GF-D8 (cell line): ENCODE results near the gene MYO3B.

Source experiments
- DNase-seq: peaks from one replicate; lab custom pipeline; 2025; lab: John Stamatoyannopoulos, UW

Gene MYO3B

GRCh38 chr2:170369228-170369627 is 191.3 kb downstream of the MYO3B start:
- no peak for DNase-seq

DNA sequence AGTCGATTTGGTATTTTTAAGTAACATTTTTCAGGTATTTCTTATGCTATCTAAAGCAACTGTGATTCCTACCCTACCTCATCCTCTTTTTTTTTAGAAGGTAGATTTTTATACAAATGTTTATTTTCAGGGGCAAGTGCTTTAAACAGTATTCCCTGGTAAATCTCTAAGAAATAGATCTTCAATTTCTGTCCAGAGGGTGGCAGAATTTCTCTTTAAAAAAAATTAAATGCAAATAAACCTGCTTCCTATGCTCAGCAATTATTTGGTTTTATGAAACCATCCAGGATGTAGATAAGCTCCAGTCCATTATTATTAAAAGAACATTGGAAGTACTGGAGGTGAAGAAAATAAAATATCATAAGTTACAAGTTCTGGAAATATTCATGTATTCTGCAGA is 191.9 kb downstream of the MYO3B start:
- no peak for DNase-seq

DNA sequence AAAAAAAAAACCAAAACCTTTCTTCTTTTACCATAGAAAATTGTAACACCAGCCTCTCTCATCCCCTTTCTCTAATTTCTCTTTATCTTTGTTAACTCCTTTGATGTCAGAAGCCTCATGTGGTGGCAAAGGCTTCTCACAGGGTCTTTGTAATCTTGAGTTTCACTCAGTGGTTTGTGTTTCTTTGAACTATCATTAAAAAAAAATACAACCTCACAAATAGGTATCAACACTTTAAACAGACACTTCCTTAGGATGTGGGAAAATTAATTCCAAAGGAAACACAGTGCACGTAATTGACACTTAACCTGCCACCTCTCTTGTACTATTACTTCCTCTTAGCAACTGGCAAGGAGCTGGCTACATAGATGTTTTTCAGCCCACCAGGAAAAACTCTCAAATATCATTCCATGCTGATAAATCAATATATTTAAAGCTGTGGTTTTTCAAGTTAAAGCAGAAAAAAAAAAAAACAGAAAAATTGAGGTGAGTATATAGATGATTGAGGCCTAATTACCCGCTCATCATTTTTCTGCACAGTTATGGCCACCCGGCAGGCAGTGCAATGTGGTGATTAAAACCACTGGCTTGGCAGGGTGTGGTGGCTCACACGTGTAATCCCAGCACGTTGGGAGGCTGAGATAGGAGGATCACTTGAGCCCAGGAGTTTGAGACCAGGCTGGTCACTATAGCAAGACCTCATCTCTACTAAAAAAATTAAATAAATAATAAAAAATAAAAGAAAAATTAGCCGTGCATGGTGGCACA is 193.5 kb downstream of the MYO3B start:
- no peak for DNase-seq

- DNase-seq: no peak
Observed at GRCh38 chr2:170375192-170375591, 197.2 kb downstream of the MYO3B start.

DNA sequence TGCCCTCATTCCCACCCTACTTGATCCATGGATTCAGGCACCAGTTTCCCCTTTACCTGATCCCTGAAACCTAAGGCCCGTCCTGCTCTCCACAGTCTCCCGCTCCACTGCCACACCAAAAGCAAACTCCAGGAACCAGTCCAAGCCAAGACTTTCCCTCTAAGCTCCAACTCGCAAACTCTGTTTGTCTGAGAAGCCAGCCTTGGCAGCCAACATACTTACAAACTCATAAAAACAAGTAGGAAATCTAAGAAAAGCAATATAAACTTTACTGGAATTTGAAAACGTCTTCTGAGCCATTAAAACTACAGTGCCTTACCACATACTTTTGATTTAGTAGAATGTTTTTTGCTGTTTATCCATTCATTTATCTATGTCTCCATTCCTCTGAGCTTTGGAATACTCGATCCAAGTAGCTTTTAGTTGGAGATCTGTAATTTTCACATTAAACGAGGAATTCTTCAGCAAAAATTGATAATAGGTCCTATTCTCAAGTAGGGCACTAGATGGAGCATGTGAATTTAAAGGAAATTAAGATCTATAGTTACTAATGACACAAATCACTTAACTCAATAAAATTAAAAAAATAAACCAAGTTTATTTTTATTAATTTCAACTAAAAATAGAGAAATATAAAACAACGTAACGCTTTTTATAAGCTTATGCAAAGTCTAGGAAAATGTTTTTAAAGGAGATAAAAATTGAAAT is 199.7 kb downstream of the MYO3B start:
- no peak for DNase-seq

GRCh38 chr2:170380267-170380666 is 202.3 kb downstream of the MYO3B start:
- no peak for DNase-seq

GRCh38 chr2:170381678-170382077 is 203.7 kb downstream of the MYO3B start:
- DNase-seq: no peak

DNA sequence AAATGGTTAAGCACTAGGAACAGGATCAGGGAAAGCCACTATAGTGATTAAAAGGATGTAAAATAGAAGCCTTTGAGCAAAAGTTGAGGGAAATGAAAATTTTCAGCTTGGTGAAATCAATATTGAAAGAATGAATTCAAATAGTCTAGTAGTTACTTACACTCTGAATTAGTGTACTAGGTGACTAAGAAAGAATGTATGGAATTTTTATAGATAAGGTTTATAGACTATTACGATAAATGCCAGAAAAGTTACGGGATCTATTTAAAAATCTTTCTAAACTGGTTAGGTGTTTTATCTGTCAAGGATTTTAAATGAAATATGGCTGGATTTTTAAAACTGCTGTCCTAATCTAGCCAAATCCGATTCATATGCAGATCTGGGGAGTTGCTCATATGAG is 208.6 kb downstream of the MYO3B start:
- DNase-seq: no peak

GRCh38 chr2:170391018-170391417 is 213.1 kb downstream of the MYO3B start:
- no peak for DNase-seq

DNA sequence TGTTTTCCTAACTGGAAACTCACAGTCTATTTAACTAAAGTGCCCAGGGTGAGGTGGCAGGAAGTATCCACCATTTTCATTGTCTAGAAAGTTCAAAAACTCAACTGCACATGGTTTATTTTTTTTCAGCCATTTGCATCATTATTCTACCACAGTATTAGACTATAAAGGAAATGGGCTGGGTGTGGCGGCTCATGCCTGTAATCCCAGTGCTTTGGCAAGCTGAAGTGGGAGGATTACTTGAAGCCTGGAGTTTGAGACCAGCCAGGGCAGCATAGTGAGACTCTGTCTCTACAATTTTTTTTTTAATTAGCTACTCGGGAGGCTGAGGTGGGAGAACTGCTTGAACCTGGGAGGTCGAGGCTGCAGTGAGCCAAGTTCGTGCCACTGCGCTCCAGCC is 213.8 kb downstream of the MYO3B start:
- DNase-seq: no peak

DNA sequence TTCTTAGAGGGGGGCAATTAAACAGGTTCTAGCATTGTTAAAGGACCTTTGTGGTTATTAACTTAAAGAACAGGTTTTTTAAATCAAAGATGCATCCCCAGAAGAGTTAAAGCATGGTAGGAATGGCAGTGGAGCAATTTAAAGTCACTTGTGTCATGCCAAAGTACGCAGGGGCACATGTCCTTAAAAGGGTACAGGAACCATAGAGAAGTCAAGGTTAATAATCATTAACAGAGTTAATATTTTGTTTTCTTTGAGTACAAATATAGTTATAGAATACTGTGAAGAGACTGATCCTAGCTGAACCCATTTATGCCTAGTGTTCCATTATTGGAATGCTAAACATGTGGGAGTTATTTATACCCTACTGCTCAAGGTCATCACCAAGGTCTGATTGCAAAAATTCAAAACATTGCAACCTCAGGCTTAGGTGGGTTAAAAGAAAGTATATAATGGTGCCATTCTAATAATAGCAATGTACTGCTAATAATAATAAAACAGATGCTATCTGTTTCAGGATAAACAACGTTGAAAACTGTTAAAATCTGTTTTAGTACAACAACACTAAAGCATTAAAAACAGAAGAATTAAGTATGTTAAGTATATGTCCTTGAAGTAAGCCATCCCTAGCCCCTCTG is 216.0 kb downstream of the MYO3B start:
- no peak for DNase-seq

GRCh38 chr2:170394641-170395387 is 216.9 kb downstream of the MYO3B start:
- no peak for DNase-seq

- no peak for DNase-seq
Observed at GRCh38 chr2:170396799-170397459, 219.0 kb downstream of the MYO3B start.

- DNase-seq: no peak
Observed at GRCh38 chr2:170401187-170401586, 223.2 kb downstream of the MYO3B start.

DNA sequence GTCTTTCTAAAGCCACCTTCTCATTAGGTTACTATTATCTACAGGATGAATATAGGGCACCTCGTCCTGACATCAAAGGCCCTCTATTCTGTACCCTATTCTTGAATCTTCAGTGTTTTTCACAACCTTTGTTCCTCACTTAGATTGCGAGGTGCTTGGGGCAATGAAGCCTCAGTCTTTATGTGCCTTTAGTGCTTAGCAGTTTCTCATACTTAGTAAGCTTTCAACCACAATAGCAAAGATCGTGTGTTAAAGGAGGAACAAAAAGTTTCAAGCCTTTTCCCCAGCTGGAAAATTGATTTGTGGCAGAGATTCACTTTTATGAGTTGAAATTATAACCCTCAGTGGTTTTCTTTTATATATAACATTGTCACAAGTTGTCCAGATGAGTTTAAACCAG is 226.9 kb downstream of the MYO3B start:
- DNase-seq: no peak

DNA sequence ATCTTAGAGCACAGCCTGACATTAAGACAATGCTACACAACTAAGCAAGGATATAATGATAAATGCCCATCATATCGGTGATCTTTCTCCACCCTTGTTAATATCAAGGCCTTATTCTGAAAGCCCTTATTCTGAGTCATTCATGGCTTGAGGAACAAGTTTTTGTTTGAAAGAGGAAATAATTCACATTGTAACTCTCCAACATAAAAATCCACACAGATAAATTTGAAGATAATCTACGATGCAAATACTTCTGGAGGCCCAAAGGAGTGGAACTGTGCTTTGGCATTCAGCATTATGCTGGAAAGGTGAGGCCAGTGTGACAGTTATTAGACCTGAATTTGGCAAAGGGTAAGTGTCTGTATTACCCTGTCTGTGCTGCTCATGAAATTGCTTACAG is 227.4 kb downstream of the MYO3B start:
- no peak for DNase-seq

DNA sequence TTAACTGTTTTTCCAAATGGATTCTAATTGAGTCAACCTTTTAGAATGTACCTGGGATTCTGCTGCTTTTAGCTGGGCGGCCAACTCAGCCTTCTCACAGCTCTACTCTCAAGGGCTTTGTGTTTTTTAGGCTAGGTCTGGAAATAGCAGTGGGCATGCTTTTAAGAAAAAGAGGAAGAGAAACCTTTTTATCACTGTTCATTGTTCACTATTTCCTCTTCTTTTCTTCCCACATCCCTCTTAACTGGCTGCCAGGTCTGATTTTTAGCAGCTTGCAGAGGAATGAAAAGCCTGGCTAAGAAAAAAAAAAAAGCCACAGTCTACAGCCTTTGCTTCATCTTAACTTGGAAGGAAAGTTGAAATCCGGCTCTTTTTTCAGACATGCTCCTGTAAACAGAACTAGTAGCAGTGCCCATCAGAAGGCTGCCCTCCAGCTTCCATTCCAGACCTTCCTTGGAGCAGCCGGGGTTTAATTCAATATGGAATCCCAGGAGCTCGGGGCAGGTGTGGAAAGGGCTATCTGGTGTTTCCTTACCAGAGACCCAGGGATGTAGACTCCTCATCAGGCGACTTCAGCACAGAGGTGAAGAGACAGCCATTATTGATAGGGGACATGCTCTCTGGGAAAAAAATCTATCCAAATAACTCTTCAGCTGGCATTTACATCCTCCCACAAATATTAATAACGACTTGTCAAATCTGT is 230.7 kb downstream of the MYO3B start:
- DNase-seq: no peak

GRCh38 chr2:170409164-170409535 is 231.2 kb downstream of the MYO3B start:
- DNase-seq: no peak

GRCh38 chr2:170411660-170412059 is 233.7 kb downstream of the MYO3B start:
- no peak for DNase-seq

DNA sequence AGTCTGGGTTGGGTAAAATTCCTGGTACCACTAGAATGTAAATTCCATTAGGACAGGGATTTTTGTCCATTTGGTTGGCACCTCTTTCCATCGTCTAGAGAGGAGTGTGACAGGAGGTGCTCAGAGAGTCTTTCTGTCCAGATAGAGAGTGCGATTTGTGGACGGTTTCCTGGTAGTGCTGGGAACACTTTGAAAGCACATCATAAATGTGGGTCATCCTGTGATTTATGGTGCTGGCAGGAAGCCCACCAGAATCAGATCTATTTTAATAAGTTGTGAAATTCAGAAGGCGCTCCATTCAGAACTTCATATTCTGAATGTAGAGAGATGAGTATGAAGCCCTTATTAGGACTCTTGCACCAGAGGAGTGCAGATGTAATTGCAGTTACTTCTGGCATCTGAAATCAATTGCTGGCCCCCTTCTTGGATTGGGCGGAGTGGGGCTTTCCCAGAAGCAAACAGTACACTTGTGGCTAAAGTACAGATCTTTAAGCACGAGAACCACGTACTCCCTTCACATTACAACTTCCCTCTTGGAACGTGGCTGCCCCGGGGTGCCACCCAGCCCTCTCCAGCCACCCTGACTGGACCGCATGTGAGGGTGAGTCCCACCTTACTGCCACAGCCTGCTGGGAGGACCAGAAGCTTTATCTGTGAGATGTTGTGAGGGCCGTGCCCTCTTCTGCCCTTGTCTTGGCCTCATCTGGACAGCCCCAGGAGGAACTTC is 243.2 kb downstream of the MYO3B start:
- no peak for DNase-seq

GRCh38 chr2:170423919-170424318 is 246.0 kb downstream of the MYO3B start:
- no peak for DNase-seq
